Progenitor cell of endocrine pancreas (in vitro differentiated cells): Measurements from ENCODE around the gene AGTPBP1. TPM values are rescaled to one million over a fixed set of nuclear protein-coding genes. Genes with fewer than 3 reads are reported as not detected.

Source experiments
- DNase-seq: peaks from one replicate; pipeline ENCODE4 v3.0.0; 2021; ENCODE audit warnings: low spot score; ENCODE audit not compliant: unreplicated experiment
- H3K27ac Mint-ChIP-seq: 2 replicates; pipeline ENCODE4 v1.8.0; 2021; ENCODE audit warnings: mild to moderate bottlenecking, moderate library complexity, mixed read lengths
- H3K27me3 Mint-ChIP-seq: 2 replicates; pipeline ENCODE4 v1.8.0; 2021; ENCODE audit warnings: mixed read lengths
- H3K36me3 Mint-ChIP-seq: 2 replicates; pipeline ENCODE4 v1.8.0; 2022; ENCODE audit warnings: mixed read lengths; ENCODE audit not compliant: insufficient read depth
- H3K4me1 Mint-ChIP-seq: 2 replicates; pipeline ENCODE4 v1.8.0; 2021; ENCODE audit warnings: low read depth, mixed read lengths
- H3K4me3 Mint-ChIP-seq: 2 replicates; pipeline ENCODE4 v1.8.0; 2021; ENCODE audit warnings: low read depth, mild to moderate bottlenecking, moderate library complexity, mixed read lengths
- H3K9me3 Mint-ChIP-seq: 2 replicates; pipeline ENCODE4 v1.8.0; 2021; ENCODE audit warnings: low read depth, mixed read lengths
- CTCF ChIP-seq: fragments of 200-600 bp; sonication (generic); IDR thresholded peaks from one replicate; pipeline ENCODE4 v1.5.0; 2021; ENCODE audit warnings: antibody characterized with exemption, mild to moderate bottlenecking; ENCODE audit not compliant: unreplicated experiment
- total RNA-seq: library from RNA; stranded (reverse); gene quantifications from 2 replicates; pipeline ENCODE4 v1.2.1, GENCODE V29; 2021

The AGTPBP1 gene
- total RNA-seq, 1 donor from 2014 or later: 44.3 TPM

- TF ChIP-seq CTCF: no peak
- DNase-seq: no peak
- Mint-ChIP-seq H3K27ac (no peak overlapping the region), H3K36me3 (peaks cover 11% of the 10 kb centered on the region), H3K9me3 (no peaks in the 10 kb centered on the region), H3K27me3 (no peaks in the 10 kb centered on the region), H3K4me1 (no peaks in the 10 kb centered on the region), H3K4me3 (no peak overlapping the region)
These were observed 65.0 kb downstream of the AGTPBP1 start for GRCh38 chr9:85676790-85677189.

- peaks cover 9% of the 10 kb centered on the region for H3K36me3 Mint-ChIP-seq
These were observed 74.4 kb downstream of the AGTPBP1 start for GRCh38 chr9:85667374-85667773.

GRCh38 chr9:85666086-85666485, 75.7 kb downstream of the AGTPBP1 start:
- TF ChIP-seq CTCF: no peak
- no peaks in the 10 kb centered on the region for H3K27me3 Mint-ChIP-seq
- DNase-seq: no peak
- no peaks in the 10 kb centered on the region for H3K9me3 Mint-ChIP-seq
- H3K4me3 Mint-ChIP-seq: no peak overlapping the region
- no peak overlapping the region for H3K27ac Mint-ChIP-seq
- peaks cover 6% of the 10 kb centered on the region for H3K36me3 Mint-ChIP-seq
- no peaks in the 10 kb centered on the region for H3K4me1 Mint-ChIP-seq

More at GRCh38 chr9:85667374-85667773, 74.4 kb downstream of the AGTPBP1 start:
- H3K4me3 Mint-ChIP-seq: no peak overlapping the region
- no peak overlapping the region for H3K27ac Mint-ChIP-seq
- H3K9me3 Mint-ChIP-seq: no peaks in the 10 kb centered on the region
- TF ChIP-seq CTCF: no peak
- no peaks in the 10 kb centered on the region for H3K27me3 Mint-ChIP-seq
- DNase-seq: no peak
- no peaks in the 10 kb centered on the region for H3K4me1 Mint-ChIP-seq

GRCh38 chr9:85662573-85662972, 79.2 kb downstream of the AGTPBP1 start:
- Mint-ChIP-seq H3K27me3 (no peaks in the 10 kb centered on the region), H3K4me3 (no peak overlapping the region), H3K4me1 (no peaks in the 10 kb centered on the region), H3K27ac (peak overlapping the region; percentile 58), H3K9me3 (no peaks in the 10 kb centered on the region), H3K36me3 (peaks cover 4% of the 10 kb centered on the region)
- no peak for DNase-seq
- TF ChIP-seq CTCF: no peak

GRCh38 chr9:85658716-85659115, 83.0 kb downstream of the AGTPBP1 start:
- Mint-ChIP-seq H3K27me3 (no peaks in the 10 kb centered on the region), H3K9me3 (no peaks in the 10 kb centered on the region), H3K36me3 (peaks cover 4% of the 10 kb centered on the region), H3K27ac (no peak overlapping the region), H3K4me3 (no peak overlapping the region), H3K4me1 (no peaks in the 10 kb centered on the region)
- no peak for DNase-seq
- TF ChIP-seq CTCF: no peak
